GM12878 (cell line): Measurements from ENCODE around the gene PARP16. TPM values are rescaled to one million over a fixed set of nuclear protein-coding genes. Genes with fewer than 3 reads are reported as not detected.

Experiments used
- ATAC-seq: fragments of 200-7000 bp; cut with Tn5 transposase; 3 replicates; pipeline ENCODE4 v1.9.1; 2020; ENCODE audit warnings: mild to moderate bottlenecking, moderate library complexity
- BruUV-seq: library from RNA; stranded (reverse); fragments of 400-500 nt; replicated peaks from 2 replicates; lab custom pipeline; 2021; lab: Mats Ljungman, UMichigan
- CTCF ChIA-PET: fragments of 300-600 bp; sonication (Branson Sonifier 250); formaldehyde crosslinking; extraction: SDS; loops from one replicate; lab custom pipeline; 2021; ENCODE audit warnings: inconsistent platforms; lab: Yijun Ruan, JAX
- POLR2A ChIA-PET: fragments of 350-600 bp; formaldehyde crosslinking; extraction: SDS; loops from one replicate; lab custom pipeline; 2021; ENCODE audit warnings: inconsistent platforms; lab: Charles Lee
- RAD21 ChIA-PET: fragments of 300-600 bp; sonication (Branson Sonifier 250); formaldehyde crosslinking; loops from one replicate; lab custom pipeline; 2023; ENCODE audit warnings: antibody characterized with exemption; ENCODE audit not compliant: unreplicated experiment; lab: Charles Lee
- SMC1A ChIA-PET: fragments of 300-600 bp; sonication (Branson Sonifier 250); formaldehyde crosslinking; loops from one replicate; lab custom pipeline; 2023; ENCODE audit not compliant: unreplicated experiment, uncharacterized antibody; lab: Charles Lee
- DNase-seq: peaks from one replicate; pipeline ENCODE4 v3.0.0-alpha.2; 2011; ENCODE audit warnings: low read depth, low spot score
- FAIRE-seq: peaks from 3 replicates; lab custom pipeline; 2011; peaks lifted over from hg19 to GRCh38; lab: Jason Lieb, UNC
- H2AFZ ChIP-seq: 2 replicates; pipeline ENCODE4 v1.6.0; 2011; ENCODE audit warnings: low read depth, low read length, control low read depth; ENCODE audit not compliant: control insufficient read depth
- H3K27ac ChIP-seq: 2 replicates; pipeline ENCODE4 v1.5.1; 2011; ENCODE audit warnings: control low read depth; ENCODE audit not compliant: control insufficient read depth, insufficient read depth
- H3K27me3 ChIP-seq, 2 experiments: replicated peaks in 1 of 2; 2 replicates each; pipeline versions ENCODE4 v1.6.0 to v1.6.1; 2011; ENCODE audit warnings: low read length in 1 of 2; ENCODE audit not compliant: control insufficient read depth in 2 of 2, insufficient read depth in 2 of 2
- H3K36me3 ChIP-seq, 2 experiments: 2 replicates each; pipeline ENCODE4 v1.5.1; 2011; ENCODE audit warnings: low read length in 1 of 2; ENCODE audit not compliant: control insufficient read depth in 2 of 2, insufficient read depth in 2 of 2
- H3K4me1 ChIP-seq: 2 replicates; pipeline ENCODE4 v1.6.1; 2011; ENCODE audit warnings: mild to moderate bottlenecking, low read length, moderate library complexity, mixed read lengths; ENCODE audit not compliant: control insufficient read depth, insufficient read depth
- H3K4me2 ChIP-seq: 2 replicates; pipeline ENCODE4 v1.6.0; 2011; ENCODE audit warnings: control low read depth; ENCODE audit not compliant: control insufficient read depth, insufficient read depth
- H3K4me3 ChIP-seq: fragments of 200-600 bp; sonication (generic); 2 replicates; pipeline ENCODE4 v1.5.1; 2016
- H3K79me2 ChIP-seq: 2 replicates; pipeline ENCODE4 v1.6.0; 2011; ENCODE audit warnings: low read length; ENCODE audit not compliant: control insufficient read depth, insufficient read depth
- H3K9ac ChIP-seq: 2 replicates; pipeline ENCODE4 v1.8.0; 2011; ENCODE audit warnings: low read length, control low read depth, mixed read lengths; ENCODE audit not compliant: control insufficient read depth, insufficient read depth
- H3K9me3 ChIP-seq: replicated peaks from 3 replicates; pipeline ENCODE4 v1.5.1; 2011; ENCODE audit warnings: mild to moderate bottlenecking, low read length; ENCODE audit not compliant: control insufficient read depth, insufficient read depth
- H4K20me1 ChIP-seq: 2 replicates; pipeline ENCODE4 v1.6.0; 2011; ENCODE audit not compliant: control insufficient read depth, insufficient read depth
- BHLHE40 ChIP-seq, 2 experiments: fragments of 450-650 bp in 1 of 2; IDR thresholded peaks; 2 replicates each; pipeline ENCODE4 v1.6.1; 2011 to 2017; ENCODE audit warnings: low read depth in 2 of 2, borderline replicate concordance in 1 of 2, improper control_type of control experiment in 1 of 2, low read length in 1 of 2, mild to moderate bottlenecking in 1 of 2
- EED ChIP-seq: sonication (generic); IDR thresholded peaks from 2 replicates; pipeline ENCODE4 v1.6.1; 2016; ENCODE audit warnings: antibody characterized with exemption, low read depth
- MEF2A ChIP-seq: IDR thresholded peaks from 2 replicates; pipeline ENCODE4 v1.6.1; 2011; ENCODE audit warnings: low read depth, mild to moderate bottlenecking, low read length, moderate library complexity; ENCODE audit not compliant: insufficient read depth
- MTA2 ChIP-seq: fragments of 450-650 bp; IDR thresholded peaks from 2 replicates; pipeline ENCODE4 v1.6.1; 2016; ENCODE audit warnings: low read depth, mild to moderate bottlenecking, moderate library complexity
- POU2F2 ChIP-seq: IDR thresholded peaks from 3 replicates; pipeline ENCODE4 v1.6.1; 2011; ENCODE audit warnings: low read depth, mild to moderate bottlenecking, low read length, borderline replicate concordance
- RBBP5 ChIP-seq: fragments of 200-600 bp; sonication (generic); conservative IDR thresholded peaks from 2 replicates; pipeline ENCODE4 v1.6.1; 2016
- RELA ChIP-seq: fragments of 450-650 bp; IDR thresholded peaks from 2 replicates; pipeline ENCODE4 v1.8.0; 2014; ENCODE audit warnings: borderline replicate concordance; ENCODE audit not compliant: partially characterized antibody
- SREBF2 ChIP-seq: IDR thresholded peaks from 2 replicates; pipeline ENCODE4 v1.6.1; 2012; ENCODE audit warnings: mild to moderate bottlenecking, low read length
- ZNF274 ChIP-seq: IDR thresholded peaks from one replicate; pipeline ENCODE4 v1.8.0; 2011; ENCODE audit not compliant: insufficient read length, insufficient read depth
- WGBS: methylation state at CpG from one replicate; pipeline ENCODE4 v1.1.6; 2016; ENCODE audit warnings: low lambda C conversion rate; ENCODE audit not compliant: insufficient replicate concordance, insufficient coverage; ENCODE audit errors: missing lambda C conversion rate; 5-methylcytosine and 5-hydroxymethylcytosine counted together
- in situ Hi-C: fragments of 300-500 bp; cut with MboI; formaldehyde crosslinking; loops from 9 replicates; pipeline ENCODE4 v1.14.3; 2018; ENCODE audit warnings: mixed read lengths
- intact Hi-C: fragments of 100-400 bp; cut with micrococcal nuclease; formaldehyde crosslinking; loops from one replicate; pipeline ENCODE4 v1.14.2; 2022; ENCODE audit not compliant: unreplicated experiment
- polyA plus RNA-seq, 11 experiments: library from polyadenylated mRNA; depleted of rRNA in 4 of 11; unstranded in 6 of 11; stranded (reverse) in 5 of 11; fragments of >200 nt; fragmentation: Nextera tagmentation in 4 of 11; fragmentation: Illumina TruSeq in 1 of 11; extraction: Ambion mirVana in 4 of 11; extraction: Trizol in 1 of 11; gene quantifications; 1 replicate in 1 of 11; 2 replicates in 10 of 11; pipeline versions ENCODE4 v1.2.1 to v1.2.3, GENCODE V29; 2011 to 2016; ENCODE audit warnings: inconsistent platforms in 2 of 11, missing spikeins in 2 of 11, low read depth in 1 of 11
- total RNA-seq, 4 experiments: library from RNA; depleted of rRNA in 3 of 4; stranded (reverse); fragments of >200 nt in 3 of 4; fragmentation: Illumina TruSeq in 1 of 4; extraction: Trizol in 1 of 4; gene quantifications; 2 replicates each; pipeline versions ENCODE4 v1.2.1 to v1.2.3, GENCODE V29; 2013 to 2021
- TF ChIP-seq, protein P1 (sequence below): IDR thresholded peaks from 2 replicates; pipeline ENCODE4 v1.6.1; 2012; ENCODE audit warnings: low read length, inconsistent platforms
- TF ChIP-seq, protein P2 (sequence below): IDR thresholded peaks from 2 replicates; pipeline ENCODE4 v1.6.1; 2012; ENCODE audit warnings: mild to moderate bottlenecking, low read depth, low read length
- TF ChIP-seq, protein P3 (sequence below): fragments of 450-650 bp; IDR thresholded peaks from 2 replicates; pipeline ENCODE4 v1.6.1; 2017; ENCODE audit warnings: borderline replicate concordance
- TF ChIP-seq, protein P4 (sequence below): fragments of 450-650 bp; IDR thresholded peaks from 2 replicates; pipeline ENCODE4 v1.6.1; 2017; ENCODE audit warnings: mild to moderate bottlenecking, moderate library complexity

The PARP16 gene
- total and polyA plus RNA-seq, 10 of the 15 experiments (the other 5 are each of a cell fraction or from before 2014, with no cell fraction given): 4.9 to 15.7 (median 9.9) TPM

DNA sequence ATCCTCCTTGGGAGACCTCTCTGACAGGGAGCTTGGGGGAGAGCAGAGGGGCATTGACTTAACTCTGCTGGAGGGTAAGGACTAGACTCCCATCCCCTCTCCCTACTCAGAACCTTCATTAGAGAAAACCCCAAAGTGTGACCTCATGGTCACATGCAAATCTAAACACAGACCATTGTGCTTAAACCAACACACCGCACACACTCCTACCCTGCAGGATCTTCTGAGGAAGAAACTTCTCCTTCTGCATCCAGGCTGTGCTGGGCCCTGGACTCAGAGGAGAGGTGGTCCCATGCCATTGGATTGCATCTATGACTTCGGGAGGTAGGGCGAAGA lies 805 bp upstream of the PARP16 start:
- ChIA-PET CTCF (interaction anchor here (0.6 to 3.8 kb wide), 14 partner anchors 9 to 454 kb away, joined by 3 to 29 read pairs (median 5); partner anchors contain the start of genes CLPX and RNU5B-1), POLR2A (interaction anchor here (0.7 to 2.9 kb wide), 8 partner anchors 8 to 882 kb away, joined by 3 to 21 read pairs (median 10); partner anchors contain the start of genes CLPX, RNU5A-1 and RNU5B-1)
- TF ChIP-seq POU2F2 (peak; percentile 47; the same call in 1 of the 3 replicates), MEF2A (no peak), SREBF2 (no peak), MTA2 (0 out of 2 replicates have a peak, but pooled peaks have one; percentile 16), RBBP5 (no peak), RELA (no peak), EED (no peak), BHLHE40 (IDR thresholded peaks at IDR 0.05; ENCODE audit: borderline replicate concordance in 1 of 2, low read depth in 2 of 2, low read length in 1 of 2) (peak; percentile 70 to 72; a peak in 3 of 4 replicates), ZNF274 (no peak)
- TF ChIP-seq, protein P1, sequence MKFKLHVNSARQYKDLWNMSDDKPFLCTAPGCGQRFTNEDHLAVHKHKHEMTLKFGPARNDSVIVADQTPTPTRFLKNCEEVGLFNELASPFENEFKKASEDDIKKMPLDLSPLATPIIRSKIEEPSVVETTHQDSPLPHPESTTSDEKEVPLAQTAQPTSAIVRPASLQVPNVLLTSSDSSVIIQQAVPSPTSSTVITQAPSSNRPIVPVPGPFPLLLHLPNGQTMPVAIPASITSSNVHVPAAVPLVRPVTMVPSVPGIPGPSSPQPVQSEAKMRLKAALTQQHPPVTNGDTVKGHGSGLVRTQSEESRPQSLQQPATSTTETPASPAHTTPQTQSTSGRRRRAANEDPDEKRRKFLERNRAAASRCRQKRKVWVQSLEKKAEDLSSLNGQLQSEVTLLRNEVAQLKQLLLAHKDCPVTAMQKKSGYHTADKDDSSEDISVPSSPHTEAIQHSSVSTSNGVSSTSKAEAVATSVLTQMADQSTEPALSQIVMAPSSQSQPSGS: no peak
- TF ChIP-seq, protein P2, sequence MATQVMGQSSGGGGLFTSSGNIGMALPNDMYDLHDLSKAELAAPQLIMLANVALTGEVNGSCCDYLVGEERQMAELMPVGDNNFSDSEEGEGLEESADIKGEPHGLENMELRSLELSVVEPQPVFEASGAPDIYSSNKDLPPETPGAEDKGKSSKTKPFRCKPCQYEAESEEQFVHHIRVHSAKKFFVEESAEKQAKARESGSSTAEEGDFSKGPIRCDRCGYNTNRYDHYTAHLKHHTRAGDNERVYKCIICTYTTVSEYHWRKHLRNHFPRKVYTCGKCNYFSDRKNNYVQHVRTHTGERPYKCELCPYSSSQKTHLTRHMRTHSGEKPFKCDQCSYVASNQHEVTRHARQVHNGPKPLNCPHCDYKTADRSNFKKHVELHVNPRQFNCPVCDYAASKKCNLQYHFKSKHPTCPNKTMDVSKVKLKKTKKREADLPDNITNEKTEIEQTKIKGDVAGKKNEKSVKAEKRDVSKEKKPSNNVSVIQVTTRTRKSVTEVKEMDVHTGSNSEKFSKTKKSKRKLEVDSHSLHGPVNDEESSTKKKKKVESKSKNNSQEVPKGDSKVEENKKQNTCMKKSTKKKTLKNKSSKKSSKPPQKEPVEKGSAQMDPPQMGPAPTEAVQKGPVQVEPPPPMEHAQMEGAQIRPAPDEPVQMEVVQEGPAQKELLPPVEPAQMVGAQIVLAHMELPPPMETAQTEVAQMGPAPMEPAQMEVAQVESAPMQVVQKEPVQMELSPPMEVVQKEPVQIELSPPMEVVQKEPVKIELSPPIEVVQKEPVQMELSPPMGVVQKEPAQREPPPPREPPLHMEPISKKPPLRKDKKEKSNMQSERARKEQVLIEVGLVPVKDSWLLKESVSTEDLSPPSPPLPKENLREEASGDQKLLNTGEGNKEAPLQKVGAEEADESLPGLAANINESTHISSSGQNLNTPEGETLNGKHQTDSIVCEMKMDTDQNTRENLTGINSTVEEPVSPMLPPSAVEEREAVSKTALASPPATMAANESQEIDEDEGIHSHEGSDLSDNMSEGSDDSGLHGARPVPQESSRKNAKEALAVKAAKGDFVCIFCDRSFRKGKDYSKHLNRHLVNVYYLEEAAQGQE: no peak
- TF ChIP-seq, protein P3, sequence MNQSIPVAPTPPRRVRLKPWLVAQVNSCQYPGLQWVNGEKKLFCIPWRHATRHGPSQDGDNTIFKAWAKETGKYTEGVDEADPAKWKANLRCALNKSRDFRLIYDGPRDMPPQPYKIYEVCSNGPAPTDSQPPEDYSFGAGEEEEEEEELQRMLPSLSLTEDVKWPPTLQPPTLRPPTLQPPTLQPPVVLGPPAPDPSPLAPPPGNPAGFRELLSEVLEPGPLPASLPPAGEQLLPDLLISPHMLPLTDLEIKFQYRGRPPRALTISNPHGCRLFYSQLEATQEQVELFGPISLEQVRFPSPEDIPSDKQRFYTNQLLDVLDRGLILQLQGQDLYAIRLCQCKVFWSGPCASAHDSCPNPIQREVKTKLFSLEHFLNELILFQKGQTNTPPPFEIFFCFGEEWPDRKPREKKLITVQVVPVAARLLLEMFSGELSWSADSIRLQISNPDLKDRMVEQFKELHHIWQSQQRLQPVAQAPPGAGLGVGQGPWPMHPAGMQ: no peak
- TF ChIP-seq, protein P4, sequence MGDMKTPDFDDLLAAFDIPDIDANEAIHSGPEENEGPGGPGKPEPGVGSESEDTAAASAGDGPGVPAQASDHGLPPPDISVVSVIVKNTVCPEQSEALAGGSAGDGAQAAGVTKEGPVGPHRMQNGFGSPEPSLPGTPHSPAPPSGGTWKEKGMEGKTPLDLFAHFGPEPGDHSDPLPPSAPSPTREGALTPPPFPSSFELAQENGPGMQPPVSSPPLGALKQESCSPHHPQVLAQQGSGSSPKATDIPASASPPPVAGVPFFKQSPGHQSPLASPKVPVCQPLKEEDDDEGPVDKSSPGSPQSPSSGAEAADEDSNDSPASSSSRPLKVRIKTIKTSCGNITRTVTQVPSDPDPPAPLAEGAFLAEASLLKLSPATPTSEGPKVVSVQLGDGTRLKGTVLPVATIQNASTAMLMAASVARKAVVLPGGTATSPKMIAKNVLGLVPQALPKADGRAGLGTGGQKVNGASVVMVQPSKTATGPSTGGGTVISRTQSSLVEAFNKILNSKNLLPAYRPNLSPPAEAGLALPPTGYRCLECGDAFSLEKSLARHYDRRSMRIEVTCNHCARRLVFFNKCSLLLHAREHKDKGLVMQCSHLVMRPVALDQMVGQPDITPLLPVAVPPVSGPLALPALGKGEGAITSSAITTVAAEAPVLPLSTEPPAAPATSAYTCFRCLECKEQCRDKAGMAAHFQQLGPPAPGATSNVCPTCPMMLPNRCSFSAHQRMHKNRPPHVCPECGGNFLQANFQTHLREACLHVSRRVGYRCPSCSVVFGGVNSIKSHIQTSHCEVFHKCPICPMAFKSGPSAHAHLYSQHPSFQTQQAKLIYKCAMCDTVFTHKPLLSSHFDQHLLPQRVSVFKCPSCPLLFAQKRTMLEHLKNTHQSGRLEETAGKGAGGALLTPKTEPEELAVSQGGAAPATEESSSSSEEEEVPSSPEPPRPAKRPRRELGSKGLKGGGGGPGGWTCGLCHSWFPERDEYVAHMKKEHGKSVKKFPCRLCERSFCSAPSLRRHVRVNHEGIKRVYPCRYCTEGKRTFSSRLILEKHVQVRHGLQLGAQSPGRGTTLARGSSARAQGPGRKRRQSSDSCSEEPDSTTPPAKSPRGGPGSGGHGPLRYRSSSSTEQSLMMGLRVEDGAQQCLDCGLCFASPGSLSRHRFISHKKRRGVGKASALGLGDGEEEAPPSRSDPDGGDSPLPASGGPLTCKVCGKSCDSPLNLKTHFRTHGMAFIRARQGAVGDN: no peak

More for the DNA sequence above, 805 bp upstream of the PARP16 start:
- Histone ChIP-seq H3K9me3 (no peaks in the 10 kb centered on the region), H3K4me2 (peak overlapping the region; percentile 72; the same call in 1 of the 2 replicates), H3K36me3 (no peaks in the 10 kb centered on the region), H3K27ac (no peak overlapping the region), H3K4me1 (peaks cover 11% of the 10 kb centered on the region), H2AFZ (peak overlapping the region; percentile 86), H3K79me2 (no peaks in the 10 kb centered on the region; the same call in 1 of the 2 replicates), H4K20me1 (no peaks in the 10 kb centered on the region), H3K4me3 (peak overlapping the region; percentile 40; the same call in 1 of the 2 replicates), H3K9ac (peak overlapping the region; percentile 3; the same call in 1 of the 2 replicates), H3K27me3 (no peaks in the 10 kb centered on the region)
- RAD21 ChIA-PET: interaction anchor here (1.0 to 4.0 kb wide), 8 partner anchors 12 to 153 kb away, joined by 3 to 18 read pairs (median 6); partner anchors contain the start of genes CLPX, PDCD7 and RNU5B-1
- FAIRE-seq (peak; percentile 27), ATAC-seq (peak; percentile 51), DNase-seq (no peak)
- BruUV-seq: no TSS peak
- 53% methylated on average over 3 of the region's 3 CpGs for WGBS
- in situ Hi-C loops (no loop called here), intact Hi-C loops (loop anchor here (1.0 to 2.0 kb wide), 2 partner anchors 8 to 103 kb away; partner anchors contain the start of gene CLPX)
- SMC1A ChIA-PET: interaction anchor here (0.7 to 2.3 kb wide), 6 partner anchors 9 to 254 kb away, joined by 3 to 10 read pairs (median 4); partner anchors contain the start of gene RNU5B-1
